CD4-positive, CD25-positive, alpha-beta regulatory T cell (primary cell): ENCODE measurements around the gene CCR7. TPM values are rescaled to one million over a fixed set of nuclear protein-coding genes. Genes with fewer than 3 reads are reported as not detected.
"Not testable (repeated sequence)": the region's sequence is repeated elsewhere in the genome, so short reads cannot be mapped to it uniquely, and the experiment has no call there.

Source experiments
- ATAC-seq, 2 donors: fragments of 150-1000 bp; cut with Tn5 transposase; one replicate each; pipeline ENCODE4 v1.10.0; 2021; ENCODE audit warnings: low read depth in 2 of 2, moderate number of reproducible peaks in 2 of 2, moderate library complexity in 1 of 2
- DNase-seq, 3 donors: peaks; one replicate each; pipeline versions ENCODE4 v3.0.0 to v3.0.0-alpha.2; 2012 to 2022; ENCODE audit warnings: mixed read lengths in 1 of 3
- H3K27ac ChIP-seq: one replicate; pipeline ENCODE4 v1.7.0; 2013; ENCODE audit warnings: mild to moderate bottlenecking, low read length; ENCODE audit not compliant: insufficient read depth, poor library complexity, severe bottlenecking
- H3K27me3 ChIP-seq: one replicate; pipeline ENCODE4 v1.7.0; 2013; ENCODE audit warnings: low read length; ENCODE audit not compliant: control insufficient read depth, insufficient read depth
- H3K36me3 ChIP-seq: one replicate; pipeline ENCODE4 v1.7.0; 2013; ENCODE audit warnings: mild to moderate bottlenecking, low read length, moderate library complexity; ENCODE audit not compliant: control insufficient read depth, insufficient read depth
- H3K4me1 ChIP-seq: 2 replicates; pipeline ENCODE4 v1.7.0; 2013; ENCODE audit warnings: mild to moderate bottlenecking, low read length; ENCODE audit not compliant: insufficient read depth, control insufficient read depth, poor library complexity, severe bottlenecking
- H3K4me3 ChIP-seq: one replicate; pipeline ENCODE4 v1.7.0; 2013; ENCODE audit warnings: low read depth, mild to moderate bottlenecking, low read length, moderate library complexity
- H3K9me3 ChIP-seq, 2 experiments: 1 replicate in 1 of 2; 2 replicates in 1 of 2; pipeline ENCODE4 v1.7.0; 2013; ENCODE audit warnings: low read length in 2 of 2, mild to moderate bottlenecking in 1 of 2, moderate library complexity in 1 of 2; ENCODE audit not compliant: control insufficient read depth in 2 of 2
- H3K27ac Mint-ChIP-seq, 3 donors: one replicate each; pipeline ENCODE4 v1.8.0; 2020 to 2022; ENCODE audit warnings: mild to moderate bottlenecking in 3 of 3, mixed read lengths in 3 of 3, moderate library complexity in 2 of 3
- H3K27me3 Mint-ChIP-seq: one replicate; pipeline ENCODE4 v1.8.0; 2022; ENCODE audit warnings: mild to moderate bottlenecking, mixed read lengths
- H3K36me3 Mint-ChIP-seq: one replicate; pipeline ENCODE4 v1.8.0; 2020; ENCODE audit warnings: mixed read lengths
- H3K4me1 Mint-ChIP-seq, 4 donors: one replicate each; pipeline ENCODE4 v1.8.0; 2020 to 2022; ENCODE audit warnings: mixed read lengths in 4 of 4, mild to moderate bottlenecking in 1 of 4
- H3K4me3 Mint-ChIP-seq, 4 donors: one replicate each; pipeline ENCODE4 v1.8.0; 2020 to 2022; ENCODE audit warnings: mild to moderate bottlenecking in 4 of 4, mixed read lengths in 4 of 4, moderate library complexity in 3 of 4
- H3K9me3 Mint-ChIP-seq, 7 donors: one replicate each; pipeline ENCODE4 v1.8.0; 2020 to 2022; ENCODE audit warnings: mixed read lengths in 7 of 7, mild to moderate bottlenecking in 3 of 7, moderate library complexity in 2 of 7
- polyA plus RNA-seq, 4 donors: library from polyadenylated mRNA; unstranded; fragments of 300-500 nt; fragmentation: Illumina TruSeq; gene quantifications; one replicate each; pipeline ENCODE4 v1.2.3, GENCODE V29; 2021
- total RNA-seq: library from RNA; stranded (reverse); gene quantifications from one replicate; pipeline ENCODE4 v1.2.3, GENCODE V29; 2022

CCR7 gene
- total and polyA plus RNA-seq, 5 donors from 2014 or later, result 192 to 828 (median 530) TPM

GRCh38 chr17:40577611-40578065 is 12.4 kb upstream of the CCR7 start:
- peaks cover 25 to 76% (median 44%) of the 10 kb centered on the region in 4 donors for H3K4me1 Mint-ChIP-seq
- peaks cover 5% of the 10 kb centered on the region for H3K27me3 Mint-ChIP-seq
- DNase-seq, result peak in 1 of 3 donors; percentile 63
- Histone ChIP-seq H3K4me1 (peaks cover 45% of the 10 kb centered on the region), H3K9me3 (peaks cover 7 to 21% of the 10 kb centered on the region in 2 experiments), H3K27me3 (no peaks in the 10 kb centered on the region), H3K4me3 (peak overlapping the region; percentile 42), H3K27ac (peak overlapping the region; percentile 61), H3K36me3 (no peaks in the 10 kb centered on the region)
- peak overlapping the region; percentile 0 to 90 (median 87) for H3K27ac Mint-ChIP-seq
- ATAC-seq, result peak; percentile 46 to 53
- peak overlapping the region; percentile 49 to 72 (median 52) for H3K4me3 Mint-ChIP-seq
- H3K9me3 Mint-ChIP-seq, result peaks cover 0 to 23% (median 12%) of the 10 kb centered on the region in 7 donors
- H3K36me3 Mint-ChIP-seq, result peaks cover 3% of the 10 kb centered on the region

GRCh38 chr17:40576113-40576740 is 11.0 kb upstream of the CCR7 start:
- H3K27me3 Mint-ChIP-seq, result peaks cover 8% of the 10 kb centered on the region
- peaks cover 15 to 75% (median 41%) of the 10 kb centered on the region in 4 donors for H3K4me1 Mint-ChIP-seq
- peak overlapping the region; percentile 47 for H3K4me3 ChIP-seq
- H3K9me3 Mint-ChIP-seq, result peaks cover 3 to 35% (median 18%) of the 10 kb centered on the region in 7 donors
- H3K4me3 Mint-ChIP-seq, result peak overlapping the region in 3 of 4 donors; percentile 8 to 49 (median 34)
- ATAC-seq (peak in 1 of 2 donors; percentile 52), DNase-seq (peak in 1 of 3 donors; percentile 64)
- peaks cover 7 to 21% of the 10 kb centered on the region in 2 experiments for H3K9me3 ChIP-seq
- peaks cover 3% of the 10 kb centered on the region for H3K36me3 Mint-ChIP-seq
- H3K36me3 ChIP-seq, result no peaks in the 10 kb centered on the region
- peaks cover 31% of the 10 kb centered on the region for H3K4me1 ChIP-seq
- H3K27ac ChIP-seq, result peak overlapping the region; percentile 59
- no peaks in the 10 kb centered on the region for H3K27me3 ChIP-seq
- H3K27ac Mint-ChIP-seq, result peak overlapping the region; percentile 87 to 95 (median 89)

- H3K27ac Mint-ChIP-seq, result no peak overlapping the region
These were observed 9.0 kb upstream of the CCR7 start for GRCh38 chr17:40574292-40574691.

GRCh38 chr17:40572245-40572993 is 7.1 kb upstream of the CCR7 start:
- H3K4me1 Mint-ChIP-seq, result peaks cover 7 to 74% (median 32%) of the 10 kb centered on the region in 4 donors
- not testable (repeated sequence) for DNase-seq

More at GRCh38 chr17:40574292-40574691, 9.0 kb upstream of the CCR7 start:
- peaks cover 7 to 39% (median 19%) of the 10 kb centered on the region in 7 donors for H3K9me3 Mint-ChIP-seq
- no peak overlapping the region for H3K4me3 ChIP-seq
- ATAC-seq (no peak), DNase-seq (no peak)
- H3K4me1 ChIP-seq, result peaks cover 26% of the 10 kb centered on the region
- peaks cover 7 to 21% of the 10 kb centered on the region in 2 experiments for H3K9me3 ChIP-seq
- peaks cover 12% of the 10 kb centered on the region for H3K27me3 Mint-ChIP-seq
- H3K27me3 ChIP-seq, result no peaks in the 10 kb centered on the region
- H3K36me3 ChIP-seq, result no peaks in the 10 kb centered on the region
- H3K27ac ChIP-seq, result no peak overlapping the region
- no peak overlapping the region for H3K4me3 Mint-ChIP-seq
- peaks cover 15 to 76% (median 38%) of the 10 kb centered on the region in 4 donors for H3K4me1 Mint-ChIP-seq
- H3K36me3 Mint-ChIP-seq, result peaks cover 7% of the 10 kb centered on the region

DNA sequence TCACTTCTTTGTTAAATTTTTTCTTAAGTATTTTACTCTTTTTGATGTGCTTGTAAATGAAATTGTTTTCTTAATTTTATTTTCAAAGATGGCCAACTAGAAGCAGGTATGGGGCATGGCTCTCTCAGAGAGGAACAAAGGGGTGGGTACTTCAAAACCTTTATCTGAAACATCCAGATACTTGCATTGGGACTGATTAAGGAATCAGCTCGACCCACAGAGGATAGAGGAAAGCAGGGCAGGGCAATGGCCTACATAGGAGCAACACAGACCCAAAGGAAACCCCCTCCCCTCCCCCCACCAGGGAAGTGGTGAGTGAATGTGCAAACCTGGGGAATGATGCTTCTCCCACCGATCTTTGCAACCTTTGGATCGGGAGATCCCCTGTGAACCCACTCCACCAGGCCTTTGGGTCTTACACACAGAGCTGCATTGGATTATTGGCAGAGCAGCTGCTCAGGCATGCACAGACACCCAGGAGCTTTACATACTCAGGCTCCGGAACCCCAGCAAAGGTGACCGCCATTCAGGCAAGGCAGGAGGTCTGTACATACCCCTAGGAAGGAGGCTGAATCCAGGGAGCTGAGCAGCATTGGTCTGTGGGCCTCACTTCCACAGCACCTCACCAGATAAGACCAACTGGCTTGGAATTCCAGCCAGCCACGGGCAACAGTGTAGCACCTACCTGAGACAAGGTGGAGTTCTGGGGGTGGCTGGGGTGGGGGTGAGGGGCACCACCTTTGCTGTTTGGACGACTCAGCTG is 3.0 kb upstream of the CCR7 start:
- no peak overlapping the region for H3K27ac ChIP-seq
- peak overlapping the region in 2 of 3 donors; percentile 46 to 80 for H3K27ac Mint-ChIP-seq
- H3K4me3 Mint-ChIP-seq, result peak overlapping the region in 1 of 4 donors; percentile 33
- H3K36me3 ChIP-seq, result no peaks in the 10 kb centered on the region
- peaks cover 7% of the 10 kb centered on the region for H3K27me3 Mint-ChIP-seq
- peaks cover 22% of the 10 kb centered on the region for H3K36me3 Mint-ChIP-seq
- H3K9me3 Mint-ChIP-seq, result peaks cover under 1 to 23% (median 9%) of the 10 kb centered on the region in 7 donors
- no peak for ATAC-seq
- H3K27me3 ChIP-seq, result no peaks in the 10 kb centered on the region
- peaks cover 0 to 81% (median 36%) of the 10 kb centered on the region in 4 donors for H3K4me1 Mint-ChIP-seq
- DNase-seq, result no peak
- H3K4me1 ChIP-seq, result peaks cover 38% of the 10 kb centered on the region
- peaks cover 0 to 1% of the 10 kb centered on the region in 2 experiments for H3K9me3 ChIP-seq
- H3K4me3 ChIP-seq, result no peak overlapping the region

More at GRCh38 chr17:40572245-40572993, 7.1 kb upstream of the CCR7 start:
- Mint-ChIP-seq H3K27ac (peak overlapping the region in 2 of 3 donors; percentile 9 to 21), H3K9me3 (peaks cover 7 to 39% (median 19%) of the 10 kb centered on the region in 7 donors), H3K27me3 (peaks cover 10% of the 10 kb centered on the region)
- H3K27me3 ChIP-seq, H3K4me3 Mint-ChIP-seq, ATAC-seq, H3K4me3 ChIP-seq, H3K27ac ChIP-seq, H3K36me3 Mint-ChIP-seq, H3K36me3 ChIP-seq: not testable (repeated sequence)
- Histone ChIP-seq H3K9me3 (peaks cover 7 to 21% of the 10 kb centered on the region in 2 experiments), H3K4me1 (peaks cover 22% of the 10 kb centered on the region)

- Mint-ChIP-seq H3K4me1 (peaks cover 0 to 86% (median 36%) of the 10 kb centered on the region in 4 donors), H3K27me3 (peaks cover 7% of the 10 kb centered on the region)
- no peak for ATAC-seq
These were observed 2.1 kb upstream of the CCR7 start for GRCh38 chr17:40567377-40567776.

More at GRCh38 chr17:40567377-40567776, 2.1 kb upstream of the CCR7 start:
- H3K36me3 Mint-ChIP-seq, result peaks cover 30% of the 10 kb centered on the region
- H3K9me3 Mint-ChIP-seq, result peaks cover 0 to 14% (median 7%) of the 10 kb centered on the region in 7 donors
- no peaks in the 10 kb centered on the region for H3K27me3 ChIP-seq
- no peak overlapping the region for H3K4me3 ChIP-seq
- H3K36me3 ChIP-seq, result no peaks in the 10 kb centered on the region
- DNase-seq, result no peak
- H3K27ac ChIP-seq, result peak overlapping the region; percentile 95
- H3K27ac Mint-ChIP-seq, result peak overlapping the region in 2 of 3 donors; percentile 80 to 87
- H3K4me1 ChIP-seq, result peaks cover 47% of the 10 kb centered on the region
- H3K4me3 Mint-ChIP-seq, result peak overlapping the region in 2 of 4 donors; percentile 13 to 91
- H3K9me3 ChIP-seq, result no peaks in the 10 kb centered on the region
